ENCODE measurements around the gene DCUN1D4. TPM values are rescaled to one million over a fixed set of nuclear protein-coding genes. Genes with fewer than 3 reads are reported as not detected.

DCUN1D4 gene
- total and polyA plus RNA-seq, 4 donors: 19.7 to 87.8 (median 47.3) TPM

- ATAC-seq (ENCODE audit: low FRiP score) (no peak), DNase-seq (no peak)
- Histone ChIP-seq H3K4me3 (ENCODE audit: low read length in 2 of 2) (no peak overlapping the region), H3K4me1 (ENCODE audit: control insufficient read depth in 1 of 2, insufficient read depth in 2 of 2, low read length in 2 of 2) (peaks cover 2 to 12% of the 10 kb centered on the region in 2 donors), H3K27me3 (ENCODE audit: control insufficient read depth in 1 of 2, insufficient read depth in 2 of 2, low read length in 1 of 2) (no peaks in the 10 kb centered on the region), H3K27ac (ENCODE audit: low read depth in 1 of 2, low read length in 2 of 2) (no peak overlapping the region), H3K36me3 (ENCODE audit: control insufficient read depth in 1 of 2, insufficient read depth in 2 of 2, low read length in 1 of 2) (no peaks in the 10 kb centered on the region), H3K9me3 (ENCODE audit: control insufficient read depth, low read length) (no peaks in the 10 kb centered on the region)
- intact Hi-C loops (cut with DNase I): no loop called here
- 91% methylated on average over 4 of the region's 4 CpGs for WGBS, 2 donors
These were observed 7.3 kb downstream of the DCUN1D4 start for GRCh38 chr4:51850294-51850693.

- ATAC-seq (ENCODE audit: low FRiP score) (no peak), DNase-seq (no peak)
- no peak overlapping the region for H3K27ac ChIP-seq (ENCODE audit: low read depth in 1 of 2, low read length in 2 of 2)
- 65 to 70% methylated on average over 7 of the region's 7 CpGs for WGBS, 2 donors
- no peaks in the 10 kb centered on the region for H3K9me3 ChIP-seq (ENCODE audit: control insufficient read depth, low read length)
- no peak overlapping the region for H3K4me3 ChIP-seq (ENCODE audit: low read length in 2 of 2)
- H3K36me3 ChIP-seq (ENCODE audit: control insufficient read depth in 1 of 2, insufficient read depth in 2 of 2, low read length in 1 of 2): no peaks in the 10 kb centered on the region
- no peaks in the 10 kb centered on the region for H3K27me3 ChIP-seq (ENCODE audit: control insufficient read depth in 1 of 2, insufficient read depth in 2 of 2, low read length in 1 of 2)
- intact Hi-C loops (cut with DNase I): no loop called here
- H3K4me1 ChIP-seq (ENCODE audit: control insufficient read depth in 1 of 2, insufficient read depth in 2 of 2, low read length in 2 of 2): peaks cover 2 to 17% of the 10 kb centered on the region in 2 donors
These were observed 8.4 kb downstream of the DCUN1D4 start for GRCh38 chr4:51851090-51851936.

DNA sequence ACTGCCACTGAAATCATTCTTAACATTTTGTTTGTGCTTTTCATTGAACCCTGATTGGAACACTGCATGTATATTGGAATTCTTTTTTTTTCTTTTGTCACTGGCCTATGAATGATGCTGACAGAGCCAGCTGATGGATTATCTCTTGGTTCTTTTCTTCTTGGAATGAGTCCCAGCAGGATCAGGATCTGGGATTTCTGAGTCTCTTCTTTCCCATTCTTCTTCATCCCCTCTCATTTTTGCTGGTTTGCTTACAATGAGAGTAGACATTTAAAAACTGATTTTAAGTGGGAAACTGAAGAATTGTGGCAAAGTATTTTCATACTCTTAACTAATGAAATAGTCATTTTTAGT is 9.0 kb downstream of the DCUN1D4 start:
- peaks cover 5 to 19% of the 10 kb centered on the region in 2 donors for H3K4me1 ChIP-seq (ENCODE audit: control insufficient read depth in 1 of 2, insufficient read depth in 2 of 2, low read length in 2 of 2)
- DNase-seq (no peak), ATAC-seq (ENCODE audit: low FRiP score) (no peak)
- H3K9me3 ChIP-seq (ENCODE audit: control insufficient read depth, low read length): no peaks in the 10 kb centered on the region
- no peak overlapping the region for H3K27ac ChIP-seq (ENCODE audit: low read depth in 1 of 2, low read length in 2 of 2)
- H3K27me3 ChIP-seq (ENCODE audit: control insufficient read depth in 1 of 2, insufficient read depth in 2 of 2, low read length in 1 of 2): no peaks in the 10 kb centered on the region
- no peaks in the 10 kb centered on the region for H3K36me3 ChIP-seq (ENCODE audit: control insufficient read depth in 1 of 2, insufficient read depth in 2 of 2, low read length in 1 of 2)
- intact Hi-C loops (cut with DNase I): no loop called here
- H3K4me3 ChIP-seq (ENCODE audit: low read length in 2 of 2): no peak overlapping the region

DNA sequence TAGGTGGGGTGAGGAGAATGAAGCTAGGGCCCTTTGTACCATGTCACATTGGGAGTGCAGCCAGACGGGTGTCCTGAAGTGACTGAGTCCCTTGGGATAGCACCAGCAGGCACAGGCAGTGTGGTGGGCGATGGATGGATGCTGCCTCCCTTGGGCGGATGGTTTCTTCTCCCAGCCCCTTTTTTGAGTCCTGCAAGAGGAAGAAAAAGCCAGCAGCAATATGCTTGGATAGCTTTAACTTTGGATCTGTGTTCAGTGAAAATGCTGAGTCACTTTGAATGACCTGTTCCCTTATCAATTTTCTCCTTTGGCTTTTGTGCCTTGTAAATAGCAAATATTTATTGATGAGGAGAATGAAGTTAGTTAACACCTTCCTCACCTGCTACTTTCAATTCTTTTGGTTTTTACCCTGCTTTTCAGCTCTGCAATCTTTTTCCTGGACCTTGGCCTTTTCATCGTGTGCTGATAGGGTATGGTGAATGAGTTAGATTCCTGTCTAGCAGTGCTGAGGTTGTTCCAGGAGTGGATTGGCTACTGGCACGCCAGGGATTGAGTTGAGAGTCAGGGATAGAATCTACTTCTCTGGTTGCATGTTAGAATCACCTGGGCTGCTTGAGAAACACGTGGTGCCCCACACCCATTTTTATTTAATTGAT is 10.2 kb downstream of the DCUN1D4 start:
- Histone ChIP-seq H3K27me3 (ENCODE audit: control insufficient read depth in 1 of 2, insufficient read depth in 2 of 2, low read length in 1 of 2) (no peaks in the 10 kb centered on the region), H3K27ac (ENCODE audit: low read depth in 1 of 2, low read length in 2 of 2) (peak overlapping the region in 1 of 2 donors; percentile 68), H3K4me1 (ENCODE audit: control insufficient read depth in 1 of 2, insufficient read depth in 2 of 2, low read length in 2 of 2) (peaks cover 5 to 19% of the 10 kb centered on the region in 2 donors), H3K9me3 (ENCODE audit: control insufficient read depth, low read length) (no peaks in the 10 kb centered on the region), H3K36me3 (ENCODE audit: control insufficient read depth in 1 of 2, insufficient read depth in 2 of 2, low read length in 1 of 2) (no peaks in the 10 kb centered on the region), H3K4me3 (ENCODE audit: low read length in 2 of 2) (no peak overlapping the region)
- intact Hi-C loops (cut with DNase I): no loop called here
- peak; percentile 45 for ATAC-seq (ENCODE audit: low FRiP score)
- 12 to 19% methylated on average over 6 of the region's 6 CpGs for WGBS, 2 donors
- no peak for DNase-seq

DNA sequence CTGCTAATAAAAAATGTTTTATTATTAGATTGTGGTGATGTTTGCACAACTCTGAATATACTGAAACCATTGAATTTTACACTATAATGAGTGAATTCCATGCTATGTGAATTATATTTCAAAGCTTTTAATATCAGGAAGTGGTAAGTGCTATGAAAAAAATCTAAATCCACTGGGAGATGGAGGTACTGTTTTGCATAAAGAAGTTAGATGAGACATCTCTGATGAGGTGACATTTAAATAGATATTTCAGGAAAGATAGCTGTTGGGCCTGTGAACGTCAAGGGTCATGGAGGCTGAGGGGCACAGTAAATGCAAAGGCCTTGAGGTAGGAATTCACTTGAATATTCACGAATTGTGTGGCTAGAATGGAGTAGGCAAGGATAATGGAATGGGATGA is 12.3 kb downstream of the DCUN1D4 start:
- no peaks in the 10 kb centered on the region for H3K36me3 ChIP-seq (ENCODE audit: control insufficient read depth in 1 of 2, insufficient read depth in 2 of 2, low read length in 1 of 2)
- H3K9me3 ChIP-seq (ENCODE audit: control insufficient read depth, low read length): no peaks in the 10 kb centered on the region
- 95 to 98% methylated on average over 2 of the region's 2 CpGs for WGBS, 2 donors
- no peak overlapping the region for H3K27ac ChIP-seq (ENCODE audit: low read depth in 1 of 2, low read length in 2 of 2)
- no peak overlapping the region for H3K4me3 ChIP-seq (ENCODE audit: low read length in 2 of 2)
- no peak for DNase-seq
- no peaks in the 10 kb centered on the region for H3K27me3 ChIP-seq (ENCODE audit: control insufficient read depth in 1 of 2, insufficient read depth in 2 of 2, low read length in 1 of 2)
- intact Hi-C loops (cut with DNase I): no loop called here
- no peak for ATAC-seq (ENCODE audit: low FRiP score)
- H3K4me1 ChIP-seq (ENCODE audit: control insufficient read depth in 1 of 2, insufficient read depth in 2 of 2, low read length in 2 of 2): peaks cover 5 to 19% of the 10 kb centered on the region in 2 donors

GRCh38 chr4:51855751-51856150 is 12.8 kb downstream of the DCUN1D4 start:
- DNase-seq (no peak), ATAC-seq (ENCODE audit: low FRiP score) (no peak)
- H3K36me3 ChIP-seq (ENCODE audit: control insufficient read depth in 1 of 2, insufficient read depth in 2 of 2, low read length in 1 of 2): no peaks in the 10 kb centered on the region
- H3K4me3 ChIP-seq (ENCODE audit: low read length in 2 of 2): no peak overlapping the region
- H3K27ac ChIP-seq (ENCODE audit: low read depth in 1 of 2, low read length in 2 of 2): no peak overlapping the region
- H3K27me3 ChIP-seq (ENCODE audit: control insufficient read depth in 1 of 2, insufficient read depth in 2 of 2, low read length in 1 of 2): no peaks in the 10 kb centered on the region
- no peaks in the 10 kb centered on the region for H3K9me3 ChIP-seq (ENCODE audit: control insufficient read depth, low read length)
- intact Hi-C loops (cut with DNase I): no loop called here
- peaks cover 5 to 19% of the 10 kb centered on the region in 2 donors for H3K4me1 ChIP-seq (ENCODE audit: control insufficient read depth in 1 of 2, insufficient read depth in 2 of 2, low read length in 2 of 2)
- 37 to 48% methylated on average over 3 of the region's 3 CpGs for WGBS, 2 donors

GRCh38 chr4:51858605-51859202 is 15.8 kb downstream of the DCUN1D4 start:
- 65 to 74% methylated on average over 3 of the region's 3 CpGs for WGBS, 2 donors
- no peak for ATAC-seq (ENCODE audit: low FRiP score)
- Histone ChIP-seq H3K4me3 (ENCODE audit: low read length in 2 of 2) (no peak overlapping the region), H3K36me3 (ENCODE audit: control insufficient read depth in 1 of 2, insufficient read depth in 2 of 2, low read length in 1 of 2) (no peaks in the 10 kb centered on the region), H3K27ac (ENCODE audit: low read depth in 1 of 2, low read length in 2 of 2) (no peak overlapping the region), H3K27me3 (ENCODE audit: control insufficient read depth in 1 of 2, insufficient read depth in 2 of 2, low read length in 1 of 2) (no peaks in the 10 kb centered on the region), H3K9me3 (ENCODE audit: control insufficient read depth, low read length) (no peaks in the 10 kb centered on the region), H3K4me1 (ENCODE audit: control insufficient read depth in 1 of 2, insufficient read depth in 2 of 2, low read length in 2 of 2) (peaks cover 6 to 14% of the 10 kb centered on the region in 2 donors)
- DNase-seq: no peak
- intact Hi-C loops (cut with DNase I): no loop called here

DNA sequence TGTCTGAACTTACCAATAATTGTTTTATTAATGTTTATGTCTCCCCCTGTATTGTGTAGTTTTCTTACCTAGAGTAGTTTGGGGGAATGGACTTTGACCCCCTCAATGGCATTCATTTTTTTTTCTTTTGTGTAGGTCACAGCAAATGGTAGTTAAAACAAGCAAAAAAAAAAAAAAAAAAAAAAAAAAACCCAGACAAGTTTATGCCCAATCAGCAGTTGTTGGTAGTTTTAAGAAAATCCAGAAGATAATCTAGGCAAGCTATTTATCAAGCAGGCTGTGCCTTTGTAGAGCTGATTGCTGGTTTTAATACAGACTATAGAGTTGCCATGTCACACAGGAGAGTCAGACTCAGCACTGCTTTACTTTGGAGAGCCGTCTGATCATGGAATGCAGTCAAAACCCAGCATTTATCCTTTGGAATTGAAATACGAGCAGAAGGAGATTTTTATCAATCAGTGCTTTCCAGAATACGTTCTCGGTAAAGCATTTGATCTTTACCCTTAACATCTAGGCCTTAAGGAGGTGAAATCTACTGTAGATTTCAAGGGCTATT is 16.6 kb downstream of the DCUN1D4 start:
- DNase-seq (no peak), ATAC-seq (ENCODE audit: low FRiP score) (no peak)
- Histone ChIP-seq H3K27ac (ENCODE audit: low read depth in 1 of 2, low read length in 2 of 2) (no peak overlapping the region), H3K36me3 (ENCODE audit: control insufficient read depth in 1 of 2, insufficient read depth in 2 of 2, low read length in 1 of 2) (peaks cover 0 to 2% of the 10 kb centered on the region in 2 donors), H3K27me3 (ENCODE audit: control insufficient read depth in 1 of 2, insufficient read depth in 2 of 2, low read length in 1 of 2) (no peaks in the 10 kb centered on the region), H3K4me1 (ENCODE audit: control insufficient read depth in 1 of 2, insufficient read depth in 2 of 2, low read length in 2 of 2) (peaks cover 4 to 10% of the 10 kb centered on the region in 2 donors), H3K9me3 (ENCODE audit: control insufficient read depth, low read length) (no peaks in the 10 kb centered on the region), H3K4me3 (ENCODE audit: low read length in 2 of 2) (no peak overlapping the region)
- WGBS, 2 donors: 48 to 60% methylated on average over 4 of the region's 4 CpGs
- intact Hi-C loops (cut with DNase I): no loop called here
